GM18511 (cell line): ENCODE data around the gene SYNE1.

Source experiments
- ATAC-seq: cut with Tn5 transposase; IDR thresholded peaks from one replicate; pipeline ENCODE4 v1.9.1; 2021; ENCODE audit warnings: mild to moderate bottlenecking, moderate library complexity; ENCODE audit not compliant: unreplicated experiment

The SYNE1 gene

DNA sequence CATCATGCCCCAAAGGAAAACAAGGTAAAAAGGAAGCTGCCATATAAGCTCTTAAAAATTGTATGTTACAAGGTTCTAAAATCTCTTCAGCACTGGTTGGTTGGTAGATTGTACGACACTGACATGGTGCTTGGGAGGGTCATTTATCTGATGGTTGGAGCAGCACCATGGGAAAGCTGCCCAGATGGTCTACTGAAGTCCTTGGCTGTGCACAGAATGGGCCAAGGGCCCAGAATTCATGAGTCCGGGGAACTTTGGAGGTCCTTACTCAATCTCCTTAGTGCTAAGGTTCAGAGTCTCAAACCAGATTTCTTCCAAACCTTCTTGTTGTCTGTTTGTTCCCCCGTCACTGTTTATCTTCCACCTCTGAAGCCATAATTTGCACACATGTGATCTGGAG, 515.3 kb downstream of the SYNE1 start:
- no peak for ATAC-seq

- ATAC-seq, result no peak
These were observed 517.3 kb downstream of the SYNE1 start for GRCh38 chr6:152119831-152120230.

GRCh38 chr6:152118678-152119077, 518.5 kb downstream of the SYNE1 start:
- no peak for ATAC-seq

DNA sequence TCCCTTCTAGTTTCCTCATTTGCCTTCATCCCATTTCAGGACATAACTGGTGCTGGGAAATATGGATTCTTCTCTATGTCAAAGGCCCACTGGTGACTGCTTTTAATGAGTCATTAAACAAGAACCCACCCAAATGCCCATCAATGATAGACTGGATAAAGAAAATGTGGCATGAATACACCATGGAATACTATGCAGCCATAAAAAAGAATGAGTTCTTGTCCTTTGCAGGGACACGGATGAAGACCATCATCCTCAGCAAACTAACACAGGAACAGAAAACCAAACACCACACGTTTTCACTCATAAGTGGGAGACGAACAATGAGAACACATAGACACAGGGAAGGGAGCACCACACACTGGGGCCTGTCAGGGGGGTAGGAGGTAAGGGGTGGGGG, 518.9 kb downstream of the SYNE1 start:
- ATAC-seq, result no peak

GRCh38 chr6:152117156-152118133, 519.7 kb downstream of the SYNE1 start:
- ATAC-seq, result peak; percentile 81

DNA sequence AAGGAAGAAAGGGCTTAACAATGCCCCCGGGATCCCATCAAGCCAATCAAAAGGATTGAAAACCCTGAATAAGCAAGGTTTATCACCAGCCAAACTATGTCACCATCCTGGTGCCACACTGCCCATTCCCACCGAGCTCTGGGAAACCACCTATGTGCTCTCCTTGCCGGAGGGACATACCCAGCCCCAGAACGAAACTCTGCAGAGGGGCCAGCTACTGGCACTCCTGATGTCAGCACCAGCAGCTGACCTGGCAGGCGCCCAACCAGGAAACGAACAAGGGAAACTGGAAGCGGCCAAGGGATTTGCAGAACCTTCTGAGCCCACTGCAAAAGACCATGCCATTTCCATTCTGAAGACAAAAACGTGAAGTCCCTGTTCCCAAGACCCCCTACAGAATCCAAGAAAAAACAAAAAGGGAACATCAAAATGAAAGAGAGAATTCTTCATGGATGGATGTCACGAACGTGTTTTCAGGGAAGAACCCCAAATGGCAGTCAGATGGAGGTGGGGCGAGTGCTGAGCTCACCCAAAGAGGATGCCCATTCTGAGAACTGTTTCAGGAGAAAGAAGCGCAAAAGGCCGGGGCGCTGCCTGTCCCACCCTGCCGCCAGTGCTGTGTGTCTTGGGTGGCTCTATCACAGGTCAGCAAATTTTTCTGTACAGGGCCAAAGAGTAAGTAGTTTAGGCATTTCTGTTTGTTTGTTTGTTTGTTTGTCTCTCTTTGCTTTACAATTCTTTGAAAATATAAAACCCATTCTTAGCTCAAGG, 524.5 kb downstream of the SYNE1 start:
- ATAC-seq, result no peak

DNA sequence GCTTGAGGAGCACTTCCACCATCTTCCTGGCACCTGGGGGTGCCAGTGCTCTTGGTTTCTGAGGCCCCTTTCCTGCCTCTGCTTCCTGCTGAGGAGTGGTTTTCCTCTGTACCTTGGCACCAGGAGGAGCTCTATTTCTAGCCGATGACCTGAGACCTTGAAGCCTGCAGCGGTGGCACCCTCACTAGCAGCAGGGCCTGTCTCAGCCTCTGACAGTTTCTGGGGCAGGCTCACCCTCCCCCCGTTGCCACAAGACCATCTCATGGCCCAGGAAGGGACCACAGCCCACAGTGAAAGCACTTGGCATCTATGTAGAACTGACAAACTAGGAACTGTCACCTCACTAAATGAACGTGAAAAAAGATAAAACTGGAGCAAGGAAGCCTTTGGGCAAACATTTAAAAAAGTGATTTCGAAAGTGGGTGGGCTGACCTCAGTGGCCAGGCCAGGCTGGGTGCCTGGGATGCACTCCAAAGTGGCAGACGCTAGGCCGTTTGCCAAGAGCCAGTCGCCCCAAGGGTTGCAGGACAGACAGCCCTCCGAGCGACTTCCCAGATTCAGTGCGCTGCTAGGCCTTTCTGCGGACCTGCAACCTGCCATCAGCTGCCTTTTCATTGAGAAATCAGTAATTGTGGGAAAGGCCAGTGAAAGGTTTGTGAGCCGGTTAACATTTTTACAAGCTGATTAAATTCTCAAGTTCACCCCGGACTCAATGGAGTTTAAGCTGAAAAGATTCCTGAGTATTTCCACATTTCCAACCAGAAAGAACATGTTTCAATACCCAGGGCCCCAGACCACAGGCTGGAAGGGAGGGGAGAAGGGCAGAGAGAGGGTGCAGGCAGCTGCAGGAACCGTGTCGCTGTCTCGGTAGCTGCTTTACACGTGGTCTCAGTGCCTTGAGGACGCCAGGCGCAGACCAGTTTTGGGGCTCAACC, 526.0 kb downstream of the SYNE1 start:
- no peak for ATAC-seq

DNA sequence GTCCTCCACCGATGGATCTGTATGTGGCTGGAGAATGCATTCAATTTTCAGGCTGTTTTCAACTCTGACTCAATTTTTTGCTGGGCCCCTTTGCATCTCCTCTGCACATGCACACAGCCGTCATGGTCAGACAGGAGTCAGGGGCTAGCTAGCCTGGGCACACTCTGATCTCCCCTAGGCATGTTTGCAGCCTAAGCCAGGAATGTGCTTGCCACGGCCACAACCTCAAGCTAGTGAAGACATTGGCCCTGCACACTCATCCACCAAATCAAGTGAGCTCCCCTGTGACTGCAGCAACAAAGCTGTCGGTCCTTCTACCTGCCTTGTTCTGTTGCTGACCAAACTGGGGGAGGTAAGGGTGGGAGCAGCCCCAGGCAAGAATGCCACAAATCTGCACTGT, 529.2 kb downstream of the SYNE1 start:
- no peak for ATAC-seq

GRCh38 chr6:152100183-152100618, 537.0 kb downstream of the SYNE1 start:
- no peak for ATAC-seq

DNA sequence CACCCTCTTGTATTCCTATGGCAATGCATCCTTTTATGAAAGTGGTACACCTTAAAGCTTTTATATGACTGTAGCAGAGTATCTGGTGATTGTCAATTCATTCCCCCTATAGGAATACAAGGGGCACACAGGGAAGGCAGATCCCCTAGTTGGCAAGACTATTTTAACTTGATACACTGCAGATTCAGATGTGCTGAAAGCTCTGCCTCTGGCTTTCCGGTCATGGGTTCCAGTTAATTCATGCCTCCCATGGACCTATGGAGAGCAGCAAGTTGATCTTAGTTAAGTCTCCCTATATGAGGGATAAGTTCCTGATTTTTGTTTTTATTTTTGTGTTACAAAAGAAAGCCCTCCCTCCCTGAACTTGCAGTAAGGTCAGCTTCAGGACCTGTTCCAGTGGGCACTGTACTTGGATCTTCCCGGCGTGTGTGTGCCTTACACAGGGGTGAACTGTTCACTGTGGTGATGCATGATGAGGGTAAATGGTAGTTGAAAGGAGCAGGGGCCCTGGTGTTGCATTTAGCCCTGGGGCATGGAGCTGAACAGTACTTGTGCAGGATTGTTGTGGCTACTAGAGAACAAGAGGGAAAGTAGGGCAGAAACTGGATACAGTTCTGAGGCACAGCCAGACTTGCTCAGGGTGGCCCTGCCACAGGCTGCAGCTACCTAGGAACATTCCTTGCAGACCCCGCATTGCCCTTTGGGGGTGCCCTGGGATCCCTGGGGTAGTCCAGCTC, 537.5 kb downstream of the SYNE1 start:
- no peak for ATAC-seq

GRCh38 chr6:152098683-152099082, 538.5 kb downstream of the SYNE1 start:
- ATAC-seq, result no peak

DNA sequence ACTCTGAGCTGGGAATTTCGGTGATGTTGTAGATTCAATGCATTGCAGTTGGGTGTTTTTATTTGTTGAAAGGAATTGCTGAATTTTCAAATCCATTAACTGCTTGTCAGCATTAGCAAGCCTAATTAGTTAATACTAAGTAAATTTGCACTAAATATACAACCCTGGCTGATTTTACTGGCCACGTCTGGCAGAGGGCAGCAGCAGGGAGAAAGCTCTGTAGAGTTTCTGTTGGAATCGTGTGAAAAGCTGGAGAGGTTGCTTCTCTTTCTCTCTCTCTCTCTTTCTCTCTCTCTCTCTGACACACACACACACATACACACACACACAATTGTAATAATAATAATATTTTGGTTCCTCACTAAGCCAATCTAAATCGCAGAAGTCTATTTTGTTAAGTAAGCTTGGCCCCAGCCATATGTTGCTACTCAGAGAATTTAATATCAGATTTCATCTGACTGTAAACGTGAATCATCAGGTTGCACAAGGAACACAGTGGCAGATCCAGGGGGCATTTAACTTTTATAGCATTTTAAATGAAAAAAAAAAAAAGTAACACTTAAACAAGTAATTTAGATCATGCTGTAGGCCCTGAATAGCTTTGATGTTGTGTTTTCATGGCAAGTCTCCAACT, 540.2 kb downstream of the SYNE1 start:
- ATAC-seq, result no peak

GRCh38 chr6:152094992-152095592, 542.1 kb downstream of the SYNE1 start:
- no peak for ATAC-seq

DNA sequence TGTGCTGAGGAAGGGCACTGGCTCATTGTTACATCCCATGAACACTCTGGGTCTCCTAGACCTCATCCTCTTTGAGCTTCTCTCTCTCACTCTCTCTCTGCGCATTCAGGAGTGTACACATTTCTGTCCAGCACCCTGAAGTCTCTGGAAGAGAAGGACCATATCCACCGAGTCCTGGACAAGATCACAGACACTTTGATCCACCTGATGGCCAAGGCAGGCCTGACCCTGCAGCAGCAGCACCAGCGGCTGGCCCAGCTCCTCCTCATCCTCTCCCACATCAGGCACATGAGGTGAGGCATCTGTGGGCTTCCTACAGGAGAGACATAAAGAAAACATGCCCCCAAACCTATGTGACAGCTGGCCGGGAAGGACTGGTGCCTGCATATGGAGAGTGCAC, 542.9 kb downstream of the SYNE1 start:
- no peak for ATAC-seq

- no peak for ATAC-seq
These were observed 543.5 kb downstream of the SYNE1 start for GRCh38 chr6:152093711-152094110.

DNA sequence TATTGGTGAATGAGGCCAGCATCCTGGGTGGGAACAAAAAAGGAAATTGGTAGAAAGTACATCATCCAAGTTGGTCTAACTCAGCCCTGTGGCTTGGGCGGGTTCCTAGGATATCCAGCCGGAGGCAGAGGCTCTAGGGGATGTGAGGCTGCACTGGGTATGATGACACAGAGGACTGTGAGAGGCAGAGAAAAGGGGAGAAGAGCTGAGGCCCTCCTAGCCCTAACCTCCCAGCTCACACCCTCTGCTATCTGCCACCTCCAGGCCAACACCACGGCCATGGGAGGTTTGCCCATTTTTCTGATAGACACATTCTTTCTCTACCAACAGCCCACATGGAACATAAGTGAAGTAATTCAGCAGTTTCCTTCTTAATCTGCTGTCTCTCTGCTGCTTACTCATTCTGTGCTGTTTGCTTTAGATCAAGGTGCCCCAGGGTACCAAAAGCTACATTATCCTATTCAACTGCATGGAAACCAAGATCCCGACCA, 545.3 kb downstream of the SYNE1 start:
- no peak for ATAC-seq

DNA sequence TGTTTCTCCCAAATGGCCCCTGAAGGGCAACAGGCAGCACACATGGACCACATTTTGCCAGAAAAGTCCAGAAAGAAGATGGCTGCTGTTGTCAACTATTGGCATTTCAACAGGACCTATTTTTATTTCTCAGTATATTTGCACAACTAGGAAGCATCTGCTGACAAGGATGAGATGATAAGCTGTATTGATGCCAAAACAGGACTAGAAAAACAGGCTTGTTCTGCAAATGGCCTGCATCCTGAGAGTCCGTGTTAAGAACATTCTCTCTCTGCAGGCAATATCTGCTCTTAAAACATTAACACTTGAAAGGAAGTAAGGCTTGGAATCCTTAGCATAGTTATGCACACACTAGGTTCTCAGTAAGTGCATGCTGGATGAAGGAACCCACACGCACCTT, 546.0 kb downstream of the SYNE1 start:
- ATAC-seq, result no peak

GRCh38 chr6:152089992-152090391, 547.2 kb downstream of the SYNE1 start:
- ATAC-seq, result no peak

DNA sequence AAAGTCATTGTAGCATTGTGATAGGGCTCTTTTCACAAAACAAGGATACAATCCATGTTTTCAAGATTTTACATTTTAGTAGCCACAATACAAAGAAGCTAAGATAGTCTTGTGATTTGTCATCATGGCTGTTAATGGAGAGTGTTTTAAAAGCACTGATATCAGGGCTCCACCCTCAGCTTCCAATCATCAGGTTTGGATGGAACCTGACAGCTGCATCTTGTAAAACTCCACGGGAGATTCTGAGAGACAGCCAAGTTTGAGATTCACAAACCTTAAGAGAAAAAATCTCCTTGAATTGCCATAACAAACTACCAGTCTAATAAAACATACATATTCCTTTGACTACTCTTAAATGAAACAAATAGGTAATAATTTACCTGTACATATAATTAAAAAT, 549.5 kb downstream of the SYNE1 start:
- no peak for ATAC-seq
